Stimulated activated CD4-positive, alpha-beta T cell treated with anti-CD3 and anti-CD28 coated beads, Interleukin-1b, Interleukin-23, amount 100 ng/mL, for 48 hours (primary cell): ENCODE measurements around the gene FAM180A.
"Not testable (repeated sequence)": the region's sequence is repeated elsewhere in the genome, so short reads cannot be mapped to it uniquely, and the experiment has no call there.

Source experiments
- DNase-seq: peaks from one replicate; pipeline ENCODE4 v3.0.0-alpha.2; 2020

Gene FAM180A

DNA sequence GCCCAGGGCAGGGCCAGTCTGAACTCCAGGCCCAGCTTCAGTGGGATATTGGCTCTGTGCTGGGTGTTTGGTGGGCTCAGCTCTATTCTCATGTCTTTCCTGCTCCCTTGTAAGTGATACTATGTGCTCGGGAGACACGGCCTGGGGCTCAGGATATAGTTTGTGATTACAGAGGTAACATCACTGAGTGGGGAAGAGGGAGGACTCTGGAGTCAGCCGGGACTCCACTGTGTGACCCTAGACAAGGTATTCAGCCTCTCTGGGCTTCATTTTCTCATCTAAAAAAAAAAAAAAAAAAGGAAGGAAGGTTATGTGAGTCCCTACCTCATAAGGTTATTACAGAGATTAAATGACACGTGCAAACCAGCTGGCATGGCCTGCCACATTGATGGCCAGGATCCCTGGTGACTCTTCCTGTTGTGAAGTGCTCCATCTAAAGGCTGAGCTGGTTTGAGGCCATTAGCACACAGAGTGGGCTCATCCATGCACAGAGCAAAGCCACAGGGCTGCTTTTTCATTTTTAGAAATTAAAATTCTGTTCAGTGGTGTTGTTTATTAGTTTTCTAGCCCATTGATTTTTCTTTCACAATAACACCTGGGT lies 36.3 kb downstream of the FAM180A start:
- DNase-seq = no peak

DNA sequence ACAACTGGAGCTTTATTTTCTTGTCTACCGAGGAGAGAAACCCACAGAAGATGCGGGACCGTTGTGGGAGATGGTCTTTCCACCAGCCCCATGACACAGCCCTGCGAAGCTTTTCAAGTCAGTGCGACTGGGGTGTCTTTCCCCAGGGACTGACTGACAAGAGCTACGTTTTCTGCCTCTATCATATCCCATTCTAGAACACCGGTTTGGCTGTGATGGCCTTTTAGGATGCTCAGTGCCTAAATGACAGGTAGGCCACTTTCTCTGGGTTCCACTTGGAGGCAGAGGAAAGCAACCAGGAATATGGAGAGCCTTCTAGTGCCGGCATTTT lies 37.5 kb downstream of the FAM180A start:
- DNase-seq = no peak

DNA sequence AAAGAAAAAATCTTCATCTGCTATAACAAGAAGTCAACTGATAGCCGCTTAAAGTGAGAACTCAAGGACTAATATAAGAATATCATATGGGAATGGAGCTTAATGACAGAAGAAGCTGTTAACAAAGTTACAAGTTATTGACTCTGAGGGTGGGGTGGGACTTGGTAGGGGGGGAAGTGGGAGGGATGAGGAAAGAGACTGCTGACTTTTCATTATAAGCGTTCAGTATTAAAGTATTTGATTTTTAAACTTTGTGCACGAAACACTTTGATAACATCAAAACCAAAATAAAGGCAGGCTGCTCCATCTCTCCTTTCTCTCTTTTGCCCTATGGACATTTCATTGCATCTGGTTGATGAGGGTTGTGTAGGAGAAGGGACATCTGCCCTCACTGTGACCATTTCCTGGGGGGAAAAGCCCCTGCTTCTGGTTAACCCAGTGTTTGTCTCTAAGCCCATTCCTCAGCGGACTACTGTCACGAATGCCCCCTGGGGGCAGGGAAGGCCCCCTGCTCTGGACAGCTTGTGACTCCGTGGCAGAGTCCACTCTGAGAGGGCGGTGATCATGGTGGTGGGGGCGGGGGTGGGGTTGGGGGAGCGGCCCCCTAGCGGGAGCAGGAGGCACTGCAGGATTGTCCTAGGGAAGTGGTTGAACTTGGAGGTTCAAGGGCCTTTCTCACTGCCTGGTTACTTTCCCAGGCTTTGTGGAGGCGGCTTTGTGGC lies 38.0 kb downstream of the FAM180A start:
- no peak for DNase-seq

DNA sequence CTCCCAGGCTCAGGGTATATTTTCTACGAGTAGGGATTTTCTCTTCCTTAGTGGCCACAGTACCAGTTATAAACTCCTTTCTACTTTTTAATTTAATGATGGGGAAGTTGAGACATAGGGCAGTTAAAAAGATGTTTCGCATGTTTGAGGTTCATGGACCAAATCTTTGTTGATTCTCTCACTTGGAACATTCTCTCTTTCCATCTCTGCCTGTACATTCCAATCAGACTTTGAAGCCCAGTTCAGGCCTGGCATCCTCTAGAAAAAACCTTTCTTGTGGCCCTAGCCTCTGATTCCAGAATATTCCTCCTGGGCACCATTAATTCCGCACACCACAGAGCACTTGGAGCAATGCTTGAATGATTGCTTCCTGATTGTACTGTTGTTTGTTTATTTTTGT lies 39.1 kb downstream of the FAM180A start:
- no peak for DNase-seq

DNA sequence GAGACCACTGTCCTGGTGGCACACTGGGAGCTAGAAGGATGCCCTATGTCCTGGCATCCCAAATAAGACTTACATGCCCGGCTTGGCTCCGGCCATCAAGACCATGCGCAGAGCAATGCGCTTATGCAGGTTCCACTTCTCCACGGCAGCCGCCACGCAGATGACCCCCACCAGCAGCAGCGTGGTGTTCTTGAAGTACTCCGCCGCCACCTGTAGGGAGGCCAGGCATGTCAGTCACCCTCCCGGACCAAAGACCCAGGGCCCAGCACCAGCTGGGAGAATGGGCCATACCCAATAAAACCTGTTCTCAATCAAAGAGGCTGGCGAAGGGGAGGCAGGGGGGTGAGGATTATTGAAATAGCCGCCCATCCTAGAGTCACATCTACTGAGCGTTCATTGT lies 40.6 kb downstream of the FAM180A start:
- no peak for DNase-seq

DNA sequence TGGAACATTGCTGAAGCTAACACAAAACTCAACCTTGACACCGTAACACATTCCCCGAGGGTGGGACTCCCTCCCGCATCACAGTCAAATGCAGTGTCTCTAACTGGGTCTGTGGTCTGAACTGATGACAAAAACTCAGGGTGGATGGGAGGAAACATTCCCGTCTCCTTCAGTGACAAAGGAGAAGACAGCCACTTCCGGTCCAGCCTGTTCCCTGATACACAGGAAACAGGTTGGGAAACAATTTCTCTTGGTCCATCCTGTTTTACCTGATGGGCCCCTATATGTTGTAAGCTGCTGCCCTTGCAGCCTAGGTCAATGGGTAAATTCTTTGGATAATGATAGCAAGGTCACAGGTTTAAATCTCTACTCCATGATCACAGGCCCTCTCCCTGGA lies 41.0 kb downstream of the FAM180A start:
- no peak for DNase-seq

DNA sequence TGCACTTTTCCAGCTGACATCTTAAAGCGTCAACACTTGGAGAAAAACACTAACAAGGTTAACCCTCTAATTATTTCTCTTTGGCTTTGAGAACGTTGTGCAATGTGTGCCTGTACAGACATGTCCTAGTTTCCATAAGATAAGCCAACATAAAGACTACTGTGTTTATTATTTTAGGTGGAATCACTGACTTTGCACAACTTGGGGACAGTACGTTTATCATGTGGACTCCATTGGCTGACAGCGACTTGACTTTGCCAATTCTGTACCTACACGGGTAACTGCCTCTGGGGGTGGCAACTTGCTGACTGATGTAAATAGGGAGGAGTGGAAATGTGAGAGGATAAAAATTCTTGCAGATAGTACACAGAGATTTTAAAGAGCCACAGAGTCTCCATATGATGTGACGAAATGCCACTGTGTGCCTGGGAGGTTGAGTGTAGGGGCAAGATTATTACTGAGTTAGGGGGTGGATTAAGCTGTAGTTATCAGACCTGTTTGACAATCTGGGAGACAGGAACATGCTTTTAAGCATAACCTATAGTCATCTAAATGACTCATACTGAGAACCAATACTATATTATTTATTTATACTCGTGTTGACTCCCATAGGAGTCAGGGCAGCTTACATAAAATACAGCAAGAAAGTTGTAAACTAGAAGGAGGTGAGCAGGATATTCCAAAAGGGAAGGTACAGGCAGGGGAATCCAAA lies 41.6 kb downstream of the FAM180A start:
- DNase-seq = no peak

DNA sequence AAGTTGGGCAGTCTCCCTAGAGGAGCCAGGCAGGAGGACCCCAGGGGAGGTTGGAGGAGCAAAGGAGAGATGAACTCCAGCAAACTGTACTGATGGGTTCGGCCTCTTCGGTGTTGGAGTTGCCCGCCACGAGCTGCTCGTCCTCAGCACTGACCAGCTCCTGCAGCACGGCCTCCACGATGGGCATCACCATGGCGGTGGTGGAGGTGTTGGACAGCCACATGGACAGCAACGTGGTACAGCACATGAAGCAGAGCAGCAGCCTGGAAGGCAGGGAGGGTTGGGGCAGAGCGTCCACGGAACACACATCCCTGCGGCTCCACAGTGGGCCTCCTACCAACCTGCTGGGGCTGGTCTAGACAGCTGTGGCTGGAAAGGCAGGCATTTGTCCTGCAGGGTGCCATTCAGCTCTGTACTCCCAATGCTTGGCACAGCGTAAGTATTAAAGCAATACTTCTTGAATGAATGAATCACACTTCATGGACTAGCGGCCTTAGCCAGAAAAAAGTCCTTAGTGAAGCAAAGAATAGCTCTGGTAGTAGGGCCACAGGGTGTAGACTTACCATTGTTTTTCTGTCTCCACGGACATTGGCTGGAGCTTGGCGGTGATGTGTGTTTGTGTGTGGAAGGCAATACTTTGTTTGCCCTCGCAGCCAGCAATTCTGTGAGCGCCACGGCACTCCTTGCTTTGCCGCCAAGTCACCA lies 42.4 kb downstream of the FAM180A start:
- DNase-seq = no peak

DNA sequence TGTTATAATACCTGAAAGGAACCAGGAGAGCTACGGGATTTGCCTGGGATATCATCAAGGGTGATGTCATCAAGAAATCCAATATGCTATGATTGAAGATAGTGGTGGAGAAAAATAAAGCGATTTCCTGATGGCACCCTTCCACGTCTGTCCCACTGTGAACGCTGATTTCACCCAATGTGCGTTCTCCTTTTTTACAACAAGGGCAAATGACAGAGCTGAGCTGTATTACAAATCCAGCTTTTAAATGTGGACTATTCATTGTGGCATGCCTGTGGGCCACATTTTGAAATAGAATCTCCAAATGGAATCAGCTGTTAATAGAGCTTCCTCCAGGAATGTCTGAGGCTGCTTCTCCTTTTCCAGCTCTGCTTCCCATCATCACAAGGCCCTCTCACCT lies 43.9 kb downstream of the FAM180A start:
- DNase-seq = no peak

DNA sequence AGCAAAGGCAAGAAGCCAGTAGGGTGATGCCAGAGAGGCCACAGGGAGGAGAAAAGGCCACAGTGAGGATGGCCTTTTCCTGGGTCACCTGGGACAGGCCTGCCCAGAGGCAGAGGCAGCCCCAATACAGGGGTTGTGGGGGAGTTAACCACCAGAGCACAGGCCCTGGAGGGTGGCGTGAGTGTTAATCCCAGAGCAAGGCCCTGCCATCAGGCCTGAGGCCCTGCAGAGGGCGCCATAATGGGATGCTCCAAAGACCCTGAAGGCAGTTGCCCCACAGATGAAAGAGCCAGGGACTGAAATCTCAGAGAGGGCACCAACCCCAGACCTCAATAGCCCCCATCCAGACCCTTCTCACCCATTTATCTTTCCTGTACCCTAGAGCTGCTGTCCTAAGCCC lies 44.5 kb downstream of the FAM180A start:
- no peak for DNase-seq

DNA sequence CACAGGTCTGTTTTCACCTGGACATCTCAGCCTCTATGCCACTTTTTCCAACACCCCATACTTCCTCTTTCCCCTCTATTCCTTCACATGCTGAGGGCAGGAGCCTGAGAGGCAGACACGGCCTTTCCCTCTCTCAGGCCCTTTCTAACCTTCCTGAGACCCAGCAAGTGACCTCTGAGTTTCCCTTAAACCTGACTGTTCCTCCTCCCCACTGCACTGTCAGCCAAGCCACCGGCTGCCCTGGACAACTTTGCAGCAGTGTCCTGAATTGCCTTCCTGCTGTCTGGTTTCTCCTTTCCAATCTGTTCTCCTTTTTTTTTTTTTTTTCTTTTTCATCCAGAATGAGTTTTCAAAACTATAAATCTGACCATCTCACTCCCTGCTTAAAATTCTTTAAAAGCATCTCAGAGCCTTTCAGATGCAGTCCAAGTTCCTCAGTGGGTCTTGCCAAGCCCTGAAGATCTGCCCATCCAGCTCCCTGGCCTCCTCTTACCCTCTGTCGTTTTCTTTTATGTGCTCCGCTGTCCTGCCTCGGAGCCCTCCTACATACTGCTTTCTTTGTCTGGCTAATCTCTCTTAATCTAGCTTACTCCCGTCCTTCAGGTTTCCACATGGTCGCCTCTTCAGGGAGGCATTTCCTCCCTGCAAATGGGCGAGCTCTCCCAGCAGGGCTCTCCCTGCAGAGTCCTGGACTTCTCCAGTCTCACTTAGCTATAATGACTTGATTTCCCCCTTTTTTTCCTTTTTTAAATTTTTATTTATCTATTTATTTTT lies 51.1 kb downstream of the FAM180A start:
- DNase-seq = no peak

DNA sequence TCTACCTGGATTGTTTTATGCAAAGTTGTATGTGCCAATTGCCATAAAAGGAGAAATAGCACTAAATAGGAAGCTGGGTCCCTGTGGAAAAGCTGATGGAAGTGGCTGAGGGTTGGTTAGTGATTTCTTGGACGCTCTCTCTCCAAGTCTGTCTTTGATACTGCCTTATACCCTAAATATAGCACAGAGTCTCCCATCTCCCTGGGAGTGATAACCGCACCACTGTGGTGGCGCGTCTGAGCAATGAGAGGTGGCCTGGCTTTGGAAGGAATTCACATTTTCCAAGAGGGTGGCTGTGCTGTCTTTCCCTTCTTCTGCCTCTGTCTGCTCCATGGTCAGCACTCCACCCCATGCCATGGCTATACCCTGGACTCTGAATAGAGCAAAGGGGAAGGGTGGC lies 55.1 kb downstream of the FAM180A start:
- no peak for DNase-seq

DNA sequence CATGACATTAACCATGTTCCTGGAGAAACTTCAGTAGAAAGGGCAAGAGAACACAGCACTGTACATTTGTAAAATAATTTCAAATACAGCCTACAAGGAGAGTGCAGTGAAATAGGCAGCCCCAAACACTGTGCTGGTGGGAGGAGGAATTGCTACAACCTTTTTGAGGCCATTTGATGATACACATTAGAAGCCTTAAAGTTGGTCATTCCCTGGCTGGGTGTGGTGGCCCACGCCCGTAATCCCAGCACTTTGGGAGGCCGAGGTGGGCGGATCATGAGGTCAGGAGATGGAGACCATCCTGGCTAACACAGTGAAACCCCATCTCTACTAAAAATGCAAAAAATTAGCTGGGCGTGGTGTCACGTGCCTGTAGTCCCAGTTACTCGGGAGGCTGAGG lies 56.0 kb downstream of the FAM180A start:
- not testable (repeated sequence) for DNase-seq

DNA sequence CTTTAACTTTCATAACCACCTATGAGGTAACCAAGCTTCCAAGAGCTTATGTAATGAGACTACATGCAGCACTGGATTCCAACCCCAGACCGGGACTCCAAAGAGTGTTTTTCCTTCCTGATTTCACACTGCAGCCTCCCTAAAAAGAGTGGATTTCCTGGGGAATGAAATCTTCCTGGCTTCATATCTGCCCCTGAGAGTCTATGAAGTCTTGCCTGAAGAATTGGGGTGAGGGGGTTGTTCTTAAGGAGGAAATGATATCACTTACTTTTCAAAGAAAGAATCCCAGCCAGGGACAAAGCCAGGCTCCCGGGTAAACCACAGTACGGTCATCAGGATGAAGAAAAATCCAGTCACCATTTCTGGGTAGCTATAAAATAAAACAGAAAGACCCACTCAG lies 56.6 kb downstream of the FAM180A start:
- DNase-seq = no peak

DNA sequence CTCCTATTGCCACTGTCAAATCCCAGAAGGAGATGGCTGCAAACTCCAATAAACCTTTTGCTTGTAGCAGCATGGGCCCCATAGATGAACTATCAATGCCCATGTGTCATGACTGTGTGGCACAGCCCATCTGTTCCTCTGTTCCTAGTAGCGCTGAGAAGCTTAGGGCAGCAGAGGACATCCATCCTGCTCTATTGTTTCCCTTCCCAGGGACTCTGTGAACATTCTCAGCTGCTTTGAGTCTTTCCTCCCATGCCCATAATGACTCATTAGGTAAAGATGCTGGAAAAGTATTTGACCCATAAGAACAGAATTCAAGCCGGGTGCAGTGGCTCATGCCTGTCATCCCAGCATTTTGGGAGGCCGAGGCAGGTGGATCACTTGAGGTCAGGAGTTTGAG lies 58.0 kb downstream of the FAM180A start:
- DNase-seq = no peak

DNA sequence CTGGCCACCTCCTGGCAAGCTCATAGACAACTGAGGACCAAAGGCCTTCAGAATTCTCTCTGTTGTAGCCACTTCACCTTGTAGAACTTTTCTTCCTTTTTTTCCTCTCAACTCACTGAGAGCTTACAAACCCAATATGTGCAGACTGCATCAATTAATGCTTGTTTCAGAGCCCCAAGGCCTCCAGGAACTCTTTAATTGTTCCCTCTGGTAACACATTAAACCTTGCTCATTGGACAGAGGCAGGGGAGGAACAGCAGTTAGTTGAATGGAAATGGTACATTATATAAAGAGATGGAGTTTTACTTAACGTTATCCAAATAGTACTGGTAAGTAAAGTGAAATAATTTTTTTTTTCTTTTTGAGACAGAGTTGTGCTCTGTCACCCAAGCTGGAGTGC lies 61.1 kb downstream of the FAM180A start:
- no peak for DNase-seq

DNA sequence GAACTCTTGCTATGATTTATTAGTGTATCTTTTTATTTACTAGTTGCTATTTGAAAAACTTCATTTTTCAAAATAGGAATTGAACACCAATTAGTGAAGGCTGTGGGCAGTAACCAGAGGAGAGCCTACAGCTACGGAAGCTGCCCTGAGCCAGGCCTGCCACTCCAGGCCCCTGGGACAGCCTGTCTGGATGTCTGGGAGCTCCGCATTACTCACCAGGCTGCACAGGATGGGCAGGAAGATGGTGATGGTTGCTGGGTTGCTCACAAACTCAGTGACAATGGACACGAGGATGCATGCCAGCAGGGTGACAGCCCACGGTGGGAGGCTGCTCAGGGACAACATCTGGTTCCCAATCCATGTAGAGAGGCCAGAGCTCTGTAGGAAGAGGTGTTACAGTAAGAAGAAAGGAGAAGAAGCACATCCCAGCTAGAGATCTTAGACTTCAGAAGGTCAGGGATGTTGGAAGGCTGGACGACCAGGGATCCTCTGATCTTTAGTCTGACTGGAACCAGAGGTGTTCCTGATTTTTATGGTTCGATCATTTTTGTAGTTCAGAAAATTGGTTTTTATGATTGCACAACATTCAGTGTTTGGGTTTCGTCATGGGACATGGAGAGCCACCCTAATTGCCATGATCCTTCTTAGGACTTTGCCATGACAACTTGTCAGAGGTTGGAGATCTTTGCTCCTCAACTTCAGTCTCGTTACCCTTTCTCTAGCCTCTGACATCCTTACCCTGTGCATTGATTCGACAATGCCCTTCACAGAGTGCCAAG lies 63.1 kb downstream of the FAM180A start:
- DNase-seq = no peak

DNA sequence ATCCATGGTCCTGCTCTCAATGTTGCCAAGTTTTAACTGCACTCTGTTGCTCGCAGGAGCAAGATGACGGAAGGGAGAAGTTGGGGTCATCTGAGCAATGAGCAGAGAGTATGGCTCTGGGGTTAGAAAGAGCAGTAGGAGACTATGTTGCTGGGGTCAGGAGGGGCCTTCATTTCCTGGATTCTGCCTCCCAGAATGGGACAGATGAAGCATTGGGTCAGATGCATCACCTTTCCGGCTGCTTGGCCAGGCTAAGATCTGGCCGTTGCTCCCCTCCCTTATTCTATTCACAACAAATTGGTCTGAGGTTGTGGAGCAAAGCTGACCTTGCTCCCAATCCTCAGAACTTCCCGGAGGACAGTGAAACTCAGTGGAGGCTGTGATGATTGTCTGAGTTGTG lies 63.9 kb downstream of the FAM180A start:
- no peak for DNase-seq

DNA sequence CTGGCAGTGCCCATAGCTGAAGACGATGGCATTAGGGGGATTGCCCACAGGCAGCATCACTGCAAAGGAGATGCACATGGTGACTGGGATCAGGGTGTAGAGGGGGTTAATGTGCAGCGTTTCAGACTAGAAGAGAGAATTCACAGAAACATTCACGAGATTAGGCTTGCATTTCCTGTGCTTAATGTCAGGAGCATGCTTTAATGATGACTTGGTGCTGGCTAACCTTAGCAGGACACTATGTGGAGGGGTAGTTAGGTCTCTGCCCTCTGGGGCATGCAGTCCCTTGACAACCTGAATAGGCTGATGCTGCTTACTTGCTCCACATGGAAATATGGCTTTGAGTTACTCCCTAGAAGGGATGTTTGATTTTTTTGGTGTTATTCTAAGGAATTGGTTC lies 64.5 kb downstream of the FAM180A start:
- no peak for DNase-seq

DNA sequence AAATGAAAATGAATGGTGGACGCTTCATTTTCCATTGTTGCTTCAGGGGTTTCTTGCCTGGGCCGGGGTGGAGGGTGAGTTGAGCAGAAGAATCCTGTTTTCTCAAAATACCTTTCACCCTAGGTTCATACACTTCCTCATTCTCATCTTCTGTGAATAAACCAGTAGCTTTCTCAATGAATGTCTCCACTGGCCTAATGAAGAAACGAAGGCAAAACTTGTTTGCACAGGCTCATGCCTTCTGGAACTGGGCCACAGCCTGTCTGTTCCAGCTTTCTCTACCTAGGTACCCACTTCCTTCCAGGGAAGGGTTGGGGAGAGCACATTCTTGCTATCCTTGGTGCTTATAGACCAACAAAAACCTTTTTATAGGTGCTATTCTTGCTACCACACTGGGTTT lies 65.0 kb downstream of the FAM180A start:
- DNase-seq = no peak

DNA sequence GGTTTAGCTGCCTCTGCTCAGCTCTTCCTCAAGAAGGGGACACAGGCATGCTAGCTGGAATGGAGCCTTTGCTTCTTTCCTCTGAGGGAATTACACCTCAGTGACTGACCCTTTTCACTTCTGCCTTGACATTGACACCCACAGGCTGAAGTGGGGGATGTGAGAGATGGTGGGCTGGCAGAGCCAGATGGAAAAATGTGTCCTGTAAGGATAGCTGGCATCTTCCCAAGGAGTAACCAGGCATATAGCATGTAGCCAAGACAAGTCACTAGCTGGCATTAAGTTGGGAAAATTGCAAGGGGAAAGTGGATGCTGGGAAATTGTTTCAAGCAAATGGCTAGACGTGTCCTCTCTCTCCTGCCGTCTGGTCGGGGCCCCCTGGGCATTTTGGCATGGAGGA lies 66.4 kb downstream of the FAM180A start:
- no peak for DNase-seq

DNA sequence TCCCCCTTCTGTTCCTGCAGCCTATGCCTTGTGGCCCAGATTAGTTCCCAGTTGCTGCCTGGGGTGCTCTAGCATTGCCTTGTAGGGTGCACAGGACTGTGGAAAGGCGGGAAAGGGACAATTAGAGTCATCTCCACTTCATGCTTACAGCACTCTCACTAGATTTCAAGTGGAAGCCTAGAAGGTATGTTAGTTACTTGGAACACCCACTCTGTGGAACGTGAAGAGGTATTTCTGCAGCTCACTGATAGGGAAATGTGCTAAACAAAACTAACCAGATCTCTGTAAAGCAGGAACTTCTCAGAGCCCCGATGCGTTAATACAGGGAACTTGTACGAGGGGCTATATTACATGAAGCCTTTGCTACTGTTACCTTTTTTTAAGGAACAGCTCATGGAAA lies 66.9 kb downstream of the FAM180A start:
- DNase-seq = no peak
